Natural killer cell (primary cell): ENCODE measurements around the gene UQCC5. TPM values are rescaled to one million over a fixed set of nuclear protein-coding genes. Genes with fewer than 3 reads are reported as not detected.

ENCODE experiments used
- ATAC-seq, 3 donors: fragments of 150-1000 bp in 2 of 3; fragments of 200-7000 bp in 1 of 3; cut with Tn5 transposase; 1 replicate in 1 of 3; 2 replicates in 2 of 3; pipeline ENCODE4 v1.10.0; 2021; ENCODE audit warnings: mild to moderate bottlenecking in 2 of 3, moderate library complexity in 2 of 3
- DNase-seq, 2 donors: peaks; one replicate each; pipeline versions ENCODE4 v3.0.0 to v3.0.0-alpha.2; 2013 to 2021; ENCODE audit warnings: mixed read lengths in 1 of 2
- H3K27ac ChIP-seq: one replicate; pipeline ENCODE4 v1.5.1; 2013; ENCODE audit warnings: mild to moderate bottlenecking, low read length
- H3K27me3 ChIP-seq: one replicate; pipeline ENCODE4 v1.6.1; 2013; ENCODE audit warnings: low read length; ENCODE audit not compliant: control insufficient read depth, insufficient read depth
- H3K36me3 ChIP-seq: one replicate; pipeline ENCODE4 v1.6.1; 2013; ENCODE audit warnings: low read length; ENCODE audit not compliant: control insufficient read depth, insufficient read depth
- H3K4me1 ChIP-seq: one replicate; pipeline ENCODE4 v1.6.1; 2013; ENCODE audit warnings: low read length; ENCODE audit not compliant: control insufficient read depth, insufficient read depth
- H3K4me3 ChIP-seq: one replicate; pipeline ENCODE4 v1.5.1; 2013; ENCODE audit warnings: low read length
- H3K9me3 ChIP-seq: one replicate; pipeline ENCODE4 v1.6.1; 2013; ENCODE audit warnings: low read length; ENCODE audit not compliant: control insufficient read depth, insufficient read depth
- H3K27ac Mint-ChIP-seq, 2 donors: one replicate each; pipeline ENCODE4 v1.8.0; 2022; ENCODE audit warnings: mild to moderate bottlenecking in 2 of 2, mixed read lengths in 2 of 2, moderate library complexity in 1 of 2
- H3K27me3 Mint-ChIP-seq, 2 donors: one replicate each; pipeline ENCODE4 v1.8.0; 2022; ENCODE audit warnings: low read depth in 2 of 2, mixed read lengths in 2 of 2
- H3K36me3 Mint-ChIP-seq: one replicate; pipeline ENCODE4 v1.8.0; 2022; ENCODE audit warnings: mixed read lengths
- H3K4me1 Mint-ChIP-seq, 2 donors: one replicate each; pipeline ENCODE4 v1.8.0; 2022; ENCODE audit warnings: mixed read lengths in 2 of 2
- H3K4me3 Mint-ChIP-seq: one replicate; pipeline ENCODE4 v1.8.0; 2022; ENCODE audit warnings: mild to moderate bottlenecking, moderate library complexity, mixed read lengths
- H3K9me3 Mint-ChIP-seq, 2 donors: one replicate each; pipeline ENCODE4 v1.8.0; 2022; ENCODE audit warnings: mixed read lengths in 2 of 2
- WGBS: methylation state at CpG from one replicate; pipeline ENCODE4 v1.1.7; 2013; ENCODE audit warnings: missing lambda C conversion rate; ENCODE audit not compliant: insufficient coverage; 5-methylcytosine and 5-hydroxymethylcytosine counted together
- intact Hi-C: fragments of 100-400 bp; cut with micrococcal nuclease; formaldehyde crosslinking; loops from one replicate; pipeline ENCODE4 v1.14.2; 2022
- total RNA-seq, 4 donors: library from RNA; stranded (reverse); fragments of 120-200 nt in 1 of 4; gene quantifications; one replicate each; pipeline versions ENCODE4 v1.2.3 to v1.2.4, GENCODE V29; 2013 to 2022
- TF ChIP-seq, protein P1 (sequence below): fragments of 200-600 bp; IDR thresholded peaks from one replicate; pipeline ENCODE4 v1.8.0; 2022; ENCODE audit warnings: antibody characterized with exemption

UQCC5 gene
- total RNA-seq, 3 donors from 2014 or later (not counting 1 experiment from before 2014, with no cell fraction given) = 4.1 to 9.5 (median 7.3) TPM

DNA sequence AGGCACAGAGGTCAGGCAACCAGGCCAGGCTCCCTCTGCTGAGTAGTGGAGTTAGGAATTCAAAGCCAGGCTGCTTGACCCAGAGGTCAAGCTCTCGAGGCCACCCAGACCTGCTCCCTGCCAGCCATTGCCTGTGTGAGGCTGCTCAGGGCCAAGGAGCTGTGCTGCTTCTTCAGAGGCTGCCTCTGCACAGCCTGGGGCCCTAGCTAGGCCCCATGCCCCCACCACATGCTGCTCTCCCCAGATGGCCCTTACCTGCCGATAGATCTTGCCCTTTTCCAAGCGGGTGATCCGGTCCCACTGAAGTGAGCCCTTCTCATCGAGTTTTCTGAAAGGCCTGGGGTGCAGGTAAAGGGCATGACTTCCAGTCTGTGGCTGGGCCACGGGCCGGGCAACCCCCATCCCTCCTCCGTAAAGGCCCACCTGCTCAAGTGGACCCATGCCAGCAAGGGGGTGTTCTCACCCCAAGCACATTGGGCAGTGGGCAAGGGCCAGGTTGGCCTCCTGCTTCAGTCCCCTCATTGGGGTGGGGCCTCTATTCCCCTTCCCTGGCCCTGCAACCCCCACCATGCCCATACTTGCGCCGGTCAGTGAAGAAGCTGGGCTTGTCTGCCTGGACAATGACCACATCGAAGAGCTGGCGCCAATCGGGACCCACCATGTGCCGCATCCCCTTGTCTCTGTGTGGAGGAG, 9.2 kb upstream of the UQCC5 start:
- DNase-seq (no peak), ATAC-seq (no peak)
- intact Hi-C loops = no loop called here
- TF ChIP-seq, protein P1, sequence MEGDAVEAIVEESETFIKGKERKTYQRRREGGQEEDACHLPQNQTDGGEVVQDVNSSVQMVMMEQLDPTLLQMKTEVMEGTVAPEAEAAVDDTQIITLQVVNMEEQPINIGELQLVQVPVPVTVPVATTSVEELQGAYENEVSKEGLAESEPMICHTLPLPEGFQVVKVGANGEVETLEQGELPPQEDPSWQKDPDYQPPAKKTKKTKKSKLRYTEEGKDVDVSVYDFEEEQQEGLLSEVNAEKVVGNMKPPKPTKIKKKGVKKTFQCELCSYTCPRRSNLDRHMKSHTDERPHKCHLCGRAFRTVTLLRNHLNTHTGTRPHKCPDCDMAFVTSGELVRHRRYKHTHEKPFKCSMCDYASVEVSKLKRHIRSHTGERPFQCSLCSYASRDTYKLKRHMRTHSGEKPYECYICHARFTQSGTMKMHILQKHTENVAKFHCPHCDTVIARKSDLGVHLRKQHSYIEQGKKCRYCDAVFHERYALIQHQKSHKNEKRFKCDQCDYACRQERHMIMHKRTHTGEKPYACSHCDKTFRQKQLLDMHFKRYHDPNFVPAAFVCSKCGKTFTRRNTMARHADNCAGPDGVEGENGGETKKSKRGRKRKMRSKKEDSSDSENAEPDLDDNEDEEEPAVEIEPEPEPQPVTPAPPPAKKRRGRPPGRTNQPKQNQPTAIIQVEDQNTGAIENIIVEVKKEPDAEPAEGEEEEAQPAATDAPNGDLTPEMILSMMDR = no peak
- Histone ChIP-seq H3K27ac (no peak overlapping the region), H3K9me3 (no peaks in the 10 kb centered on the region), H3K4me3 (no peak overlapping the region), H3K36me3 (no peaks in the 10 kb centered on the region), H3K27me3 (no peaks in the 10 kb centered on the region), H3K4me1 (peaks cover 2% of the 10 kb centered on the region)
- Mint-ChIP-seq H3K9me3 (no peaks in the 10 kb centered on the region), H3K27me3 (no peaks in the 10 kb centered on the region), H3K4me1 (peaks cover 0 to 1% of the 10 kb centered on the region in 2 donors), H3K4me3 (no peak overlapping the region), H3K36me3 (no peaks in the 10 kb centered on the region), H3K27ac (no peak overlapping the region)
- 97% methylated on average over 14 of the region's 14 CpGs for WGBS

DNA sequence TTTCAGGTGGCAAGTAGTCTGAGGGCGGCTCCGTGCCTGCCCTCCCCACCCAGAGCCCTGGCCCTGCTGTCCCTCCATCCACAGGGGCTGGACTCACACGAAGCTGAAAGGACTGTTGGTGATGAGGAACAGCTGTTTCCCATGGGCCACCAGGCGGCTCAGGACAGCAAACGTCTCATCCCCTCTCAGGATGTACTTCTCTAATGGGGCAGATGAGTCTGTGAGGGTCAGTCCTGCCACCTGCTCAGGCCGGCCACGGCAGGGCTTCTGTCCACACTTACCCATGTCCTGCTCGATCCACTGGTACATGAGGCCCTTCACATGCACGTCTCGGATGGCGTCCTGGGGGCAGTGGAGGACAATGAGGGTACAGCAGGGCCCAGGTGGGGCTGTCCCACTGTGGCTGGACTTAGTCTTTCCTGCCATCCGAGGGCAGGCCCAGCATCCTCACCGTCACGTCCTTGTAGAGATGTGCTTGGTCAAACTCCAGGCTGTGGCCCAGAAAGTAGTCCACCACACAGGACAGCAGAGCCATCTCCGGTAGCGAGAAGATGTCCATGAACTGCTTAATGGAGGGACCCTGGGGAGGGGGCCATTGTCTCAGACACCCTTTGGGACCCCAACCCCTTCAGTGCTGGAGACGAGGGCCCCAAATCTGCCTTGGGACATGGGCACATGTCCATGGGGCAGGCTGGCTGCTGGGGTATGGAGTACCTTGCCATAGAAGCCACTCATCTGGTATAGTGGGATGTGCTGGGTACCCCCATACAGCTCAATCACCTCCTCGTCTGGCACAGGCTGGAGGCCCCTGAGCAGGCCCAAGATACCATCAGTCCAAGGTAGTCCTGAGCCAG, 8.4 kb upstream of the UQCC5 start:
- 94% methylated on average over 17 of the region's 18 CpGs for whole genome bisulfite sequencing
- intact Hi-C loops = no loop called here
- no peak overlapping the region for H3K4me3 ChIP-seq
- Mint-ChIP-seq H3K4me3 (no peak overlapping the region), H3K9me3 (no peaks in the 10 kb centered on the region), H3K27ac (no peak overlapping the region), H3K36me3 (no peaks in the 10 kb centered on the region), H3K27me3 (no peaks in the 10 kb centered on the region), H3K4me1 (peaks cover 0 to 8% of the 10 kb centered on the region in 2 donors)
- TF ChIP-seq, protein P1 = no peak
- H3K9me3 ChIP-seq = no peaks in the 10 kb centered on the region
- DNase-seq (no peak), ATAC-seq (no peak)
- no peaks in the 10 kb centered on the region for H3K27me3 ChIP-seq
- no peaks in the 10 kb centered on the region for H3K36me3 ChIP-seq
- no peak overlapping the region for H3K27ac ChIP-seq
- peaks cover 10% of the 10 kb centered on the region for H3K4me1 ChIP-seq

DNA sequence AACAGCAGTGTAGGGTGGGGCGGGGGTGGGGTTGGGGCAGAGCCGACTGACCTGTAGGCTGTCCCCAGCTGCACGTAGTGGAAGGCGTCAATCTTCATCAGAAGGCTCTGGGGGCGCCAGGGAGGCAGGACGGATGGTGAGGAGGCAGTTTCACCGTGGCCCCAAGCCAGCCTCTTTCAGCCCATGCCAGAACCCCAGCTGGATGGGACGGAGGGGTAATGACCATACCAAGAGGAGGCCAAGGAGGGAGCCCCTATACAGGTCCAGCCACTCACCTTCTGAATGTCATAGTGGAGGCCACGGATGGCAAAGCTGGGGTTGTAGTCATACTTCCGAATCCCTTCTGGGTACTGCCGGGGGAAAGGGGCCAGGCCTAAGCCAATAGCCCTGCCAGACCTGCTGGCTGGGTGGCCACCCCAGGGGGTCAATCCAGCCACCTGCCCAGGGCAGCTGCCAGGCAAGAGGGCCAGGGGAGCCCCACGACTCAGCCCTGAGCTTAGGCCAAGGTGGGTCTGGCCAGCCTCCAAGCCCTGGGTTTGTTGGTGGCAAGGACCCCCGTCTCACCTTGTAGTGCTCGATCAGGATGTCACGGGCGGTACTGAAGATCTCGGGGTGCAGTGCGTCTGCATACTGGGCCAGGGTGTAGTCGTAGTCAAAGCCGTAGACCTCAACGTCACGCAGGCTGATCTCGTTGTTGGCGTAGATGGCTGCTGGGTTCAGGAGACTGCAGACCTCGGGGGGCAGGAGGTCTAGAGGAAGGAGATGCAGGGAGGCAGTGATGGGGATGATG, 7.6 kb upstream of the UQCC5 start:
- no peaks in the 10 kb centered on the region for H3K36me3 Mint-ChIP-seq
- Histone ChIP-seq H3K36me3 (no peaks in the 10 kb centered on the region), H3K4me3 (no peak overlapping the region), H3K27ac (no peak overlapping the region), H3K27me3 (no peaks in the 10 kb centered on the region), H3K4me1 (peaks cover 11% of the 10 kb centered on the region), H3K9me3 (no peaks in the 10 kb centered on the region)
- H3K9me3 Mint-ChIP-seq = no peaks in the 10 kb centered on the region
- peaks cover 0 to 8% of the 10 kb centered on the region in 2 donors for H3K4me1 Mint-ChIP-seq
- TF ChIP-seq, protein P1 = no peak
- no peak overlapping the region for H3K4me3 Mint-ChIP-seq
- ATAC-seq (no peak), DNase-seq (no peak)
- WGBS = 97% methylated on average over 25 of the region's 25 CpGs
- H3K27ac Mint-ChIP-seq = no peak overlapping the region
- no peaks in the 10 kb centered on the region for H3K27me3 Mint-ChIP-seq
- intact Hi-C loops = no loop called here
